Smooth muscle cell (in vitro differentiated cells): ENCODE data around the gene MMP21. TPM values are rescaled to one million over a fixed set of nuclear protein-coding genes. Genes with fewer than 3 reads are reported as not detected.

Source experiments
- DNase-seq: peaks from one replicate; lab custom pipeline; 2025; ENCODE audit not compliant: unreplicated experiment; lab: John Stamatoyannopoulos, UW
- H2AFZ ChIP-seq: fragments of 200-600 bp; sonication (generic); 2 replicates; pipeline ENCODE4 v1.6.0; 2016; ENCODE audit warnings: antibody characterized with exemption, low read depth, mild to moderate bottlenecking
- H3F3A ChIP-seq: fragments of 200-600 bp; sonication (generic); 2 replicates; pipeline ENCODE4 v1.6.0; 2017; ENCODE audit warnings: antibody characterized with exemption, low read depth
- H3K27ac ChIP-seq: fragments of 200-600 bp; sonication (generic); 2 replicates; pipeline ENCODE4 v1.5.1; 2016; ENCODE audit warnings: low read depth, mild to moderate bottlenecking
- H3K27me3 ChIP-seq: fragments of 200-600 bp; sonication (generic); 2 replicates; pipeline ENCODE4 v1.6.1; 2016; ENCODE audit warnings: low read depth, mild to moderate bottlenecking
- H3K36me3 ChIP-seq: fragments of 200-600 bp; sonication (generic); 2 replicates; pipeline ENCODE4 v1.5.1; 2016; ENCODE audit warnings: low read depth
- H3K4me1 ChIP-seq: fragments of 200-600 bp; sonication (generic); 2 replicates; pipeline ENCODE4 v1.5.1; 2016; ENCODE audit warnings: low read depth
- H3K4me2 ChIP-seq: fragments of 200-600 bp; sonication (generic); 2 replicates; pipeline ENCODE4 v1.6.0; 2016; ENCODE audit warnings: mild to moderate bottlenecking
- H3K4me3 ChIP-seq: fragments of 200-600 bp; sonication (generic); 2 replicates; pipeline ENCODE4 v1.5.1; 2016; ENCODE audit warnings: mild to moderate bottlenecking
- H3K79me2 ChIP-seq: fragments of 200-600 bp; sonication (generic); 2 replicates; pipeline ENCODE4 v1.6.0; 2016; ENCODE audit warnings: low read depth, mild to moderate bottlenecking
- H3K9ac ChIP-seq: fragments of 200-600 bp; sonication (generic); 2 replicates; pipeline ENCODE4 v1.6.0; 2016; ENCODE audit warnings: low read depth
- H3K9me3 ChIP-seq: fragments of 200-600 bp; sonication (generic); replicated peaks from 2 replicates; pipeline ENCODE4 v1.5.1; 2016; ENCODE audit warnings: low read depth
- H4K20me1 ChIP-seq: fragments of 200-600 bp; sonication (generic); 2 replicates; pipeline ENCODE4 v1.6.0; 2016; ENCODE audit warnings: low read depth
- CTCF ChIP-seq: fragments of 200-600 bp; sonication (generic); IDR thresholded peaks from 2 replicates; pipeline ENCODE4 v1.5.1; 2017; ENCODE audit warnings: borderline replicate concordance, mild to moderate bottlenecking, antibody characterized with exemption; ENCODE audit not compliant: insufficient read depth, poor library complexity, severe bottlenecking
- WGBS: methylation state at CpG from one replicate; pipeline ENCODE4 v1.1.7; 2016; ENCODE audit warnings: low lambda C conversion rate; 5-methylcytosine and 5-hydroxymethylcytosine counted together
- polyA plus RNA-seq: library from polyadenylated mRNA; unstranded; fragments of >200 nt; fragmentation: Nextera tagmentation; extraction: Ambion mirVana; gene quantifications from 2 replicates; pipeline ENCODE4 v1.2.1, GENCODE V29; 2016
- total RNA-seq: library from RNA; depleted of rRNA; stranded (reverse); fragments of >200 nt; gene quantifications from 2 replicates; pipeline ENCODE4 v1.2.3, GENCODE V29; 2014

The MMP21 gene
- total and polyA plus RNA-seq, 2 experiments from 2014 or later, result not detected

GRCh38 chr10:125822878-125823662 lies 47.4 kb upstream of the MMP21 start, which contains the start of the genes BCCIP and UROS:
Gene BCCIP, plus strand, starts transcription at chr10:125823546. Its CDS starts 12 bp downstream, at chr10:125823558.
Gene UROS, minus strand, starts transcription at chr10:125823258. Its CDS starts 6,759 bp downstream, at chr10:125816499.
- Histone ChIP-seq H3K4me3 (peak within 1 kb of the TSS; percentile 97), H3K27ac (peak within 1 kb of the TSS; percentile 88), H3K79me2 (peaks cover 44% of the 10 kb centered on the region), H3K4me2 (peak within 1 kb of the TSS; percentile 95), H3K9me3 (no peaks in the 10 kb centered on the region), H3K9ac (peak within 1 kb of the TSS; percentile 98), H2AFZ (peak within 1 kb of the TSS; percentile 99), H3F3A (no peaks in the 10 kb centered on the region), H4K20me1 (peaks cover 29% of the 10 kb centered on the region), H3K27me3 (no peaks in the 10 kb centered on the region), H3K36me3 (peaks cover 13% of the 10 kb centered on the region), H3K4me1 (peaks cover 15% of the 10 kb centered on the region)
- TF ChIP-seq CTCF, result no peak
- peak; percentile 95 for DNase-seq
- WGBS, result under 1% methylated on average over 67 of the region's 74 CpGs

- Histone ChIP-seq H3K36me3 (no peaks in the 10 kb centered on the region), H2AFZ (no peak overlapping the region), H3K4me1 (peaks cover 15% of the 10 kb centered on the region), H3K27ac (no peak overlapping the region), H3K9ac (no peak overlapping the region), H3K4me2 (no peak overlapping the region), H3K9me3 (no peaks in the 10 kb centered on the region), H3K79me2 (peaks cover 27% of the 10 kb centered on the region), H3K27me3 (no peaks in the 10 kb centered on the region), H4K20me1 (peaks cover 13% of the 10 kb centered on the region), H3K4me3 (no peak overlapping the region), H3F3A (no peaks in the 10 kb centered on the region)
- TF ChIP-seq CTCF, result no peak
- no peak for DNase-seq
- 79% methylated on average over 1 of the region's 1 CpG for WGBS
Observed at GRCh38 chr10:125820701-125821100, 45.1 kb upstream of the MMP21 start.

- Histone ChIP-seq H3K4me1 (peaks cover 4% of the 10 kb centered on the region), H3K9me3 (no peaks in the 10 kb centered on the region), H3K4me3 (no peak overlapping the region), H3K27ac (no peak overlapping the region), H3K79me2 (no peaks in the 10 kb centered on the region), H3K36me3 (no peaks in the 10 kb centered on the region), H4K20me1 (no peaks in the 10 kb centered on the region), H3K9ac (no peak overlapping the region), H3K27me3 (no peaks in the 10 kb centered on the region), H2AFZ (no peak overlapping the region), H3F3A (no peaks in the 10 kb centered on the region), H3K4me2 (no peak overlapping the region)
- DNase-seq, result no peak
- 93% methylated on average over 6 of the region's 6 CpGs for WGBS
- no peak for TF ChIP-seq CTCF
Observed at GRCh38 chr10:125817337-125817946, 41.8 kb upstream of the MMP21 start.
